ENCODE data around the gene ELFN1. TPM values are rescaled to one million over a fixed set of nuclear protein-coding genes. Genes with fewer than 3 reads are reported as not detected.
A peak's percentile ranks its signal among the peaks of the same experiment; 100 is the strongest.

The ELFN1 gene
- polyA plus RNA-seq, 1 donor (not counting 4 experiments of a cell fraction or from before 2014, with no cell fraction given): 0.03 TPM

GRCh38 chr7:1748076-1748838 lies 78.2 kb downstream of the ELFN1 start:
- Histone ChIP-seq H3K9me1 (ENCODE audit: control insufficient read depth, extremely low read depth, insufficient read depth, low read length) (no peaks in the 10 kb centered on the region), H3K27me3 (ENCODE audit: control insufficient read depth, extremely low read depth, insufficient read depth, low read length) (peaks cover 40% of the 10 kb centered on the region), H3K27ac (ENCODE audit: control insufficient read depth, insufficient read depth, low read length) (no peak overlapping the region), H3K9ac (ENCODE audit: control insufficient read depth, extremely low read depth, insufficient read depth, low read length) (no peak overlapping the region), H3K9me3 (ENCODE audit: control insufficient read depth, low read depth, low read length) (no peaks in the 10 kb centered on the region), H4K20me1 (ENCODE audit: control insufficient read depth, extremely low read depth, insufficient read depth, low read length) (no peaks in the 10 kb centered on the region), H2AFZ (ENCODE audit: control insufficient read depth, low read length) (no peak overlapping the region), H3K36me3 (ENCODE audit: control insufficient read depth in 2 of 2, extremely low read depth in 1 of 2, insufficient read depth in 2 of 2, low read length in 2 of 2) (no peaks in the 10 kb centered on the region), H3K79me2 (ENCODE audit: control insufficient read depth, insufficient read depth, low read length) (no peaks in the 10 kb centered on the region), H3K4me3 (ENCODE audit: control insufficient read depth in 2 of 3, extremely low read depth in 1 of 3, insufficient read depth in 2 of 3, low read depth in 1 of 3, low read length in 3 of 3) (no peak overlapping the region), H3K4me1 (ENCODE audit: control insufficient read depth, extremely low read depth, insufficient read depth, low read length) (no peaks in the 10 kb centered on the region), H3K4me2 (ENCODE audit: control insufficient read depth, extremely low read depth, insufficient read depth, low read depth, low read length) (no peak overlapping the region)
- DNase-seq (ENCODE audit: low read depth, low spot score): no peak
- no peak for FAIRE-seq
- dilution Hi-C loops (cut with MboI; ENCODE audit: extremely low pct_ligation_motif_present, low sequenced_read_pairs): no loop called here
- TF ChIP-seq EZH2 (IDR thresholded peaks at IDR 0.05; ENCODE audit: low read length) (peak; percentile 49), CTCF (optimal IDR thresholded peaks at IDR 0.05 in 1 of 3, IDR thresholded peaks at IDR 0.05 in 1 of 3, conservative IDR thresholded peaks at IDR 0.05 in 1 of 3; ENCODE audit: extremely low read depth in 1 of 3, insufficient read depth in 2 of 3, low read length in 3 of 3) (no peak)

DNA sequence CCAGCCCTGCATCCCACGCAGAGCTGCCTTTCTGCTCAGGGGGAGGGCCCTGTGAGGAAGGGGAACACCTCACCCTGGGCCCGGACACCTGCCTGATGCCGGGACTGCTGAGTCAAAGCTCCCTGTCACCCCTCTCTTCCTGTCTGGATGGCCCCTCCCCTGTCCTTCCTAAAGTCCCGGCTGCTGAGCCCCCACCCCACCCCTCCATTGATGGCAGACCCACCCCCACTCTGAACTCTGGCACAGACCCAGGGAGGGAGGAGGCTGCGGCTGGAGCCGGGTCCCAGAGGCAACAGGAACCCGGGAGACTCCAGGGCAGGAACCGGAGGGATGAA lies 78.7 kb downstream of the ELFN1 start:
- peaks cover 37% of the 10 kb centered on the region for H3K27me3 ChIP-seq (ENCODE audit: control insufficient read depth, extremely low read depth, insufficient read depth, low read length)
- TF ChIP-seq CTCF (optimal IDR thresholded peaks at IDR 0.05 in 1 of 3, IDR thresholded peaks at IDR 0.05 in 1 of 3, conservative IDR thresholded peaks at IDR 0.05 in 1 of 3; ENCODE audit: extremely low read depth in 1 of 3, insufficient read depth in 2 of 3, low read length in 3 of 3) (no peak), EZH2 (IDR thresholded peaks at IDR 0.05; ENCODE audit: low read length) (no peak)
- no peaks in the 10 kb centered on the region for H3K79me2 ChIP-seq (ENCODE audit: control insufficient read depth, insufficient read depth, low read length)
- no peaks in the 10 kb centered on the region for H3K9me3 ChIP-seq (ENCODE audit: control insufficient read depth, low read depth, low read length)
- H3K4me1 ChIP-seq (ENCODE audit: control insufficient read depth, extremely low read depth, insufficient read depth, low read length): no peaks in the 10 kb centered on the region
- no peaks in the 10 kb centered on the region for H4K20me1 ChIP-seq (ENCODE audit: control insufficient read depth, extremely low read depth, insufficient read depth, low read length)
- H3K9me1 ChIP-seq (ENCODE audit: control insufficient read depth, extremely low read depth, insufficient read depth, low read length): no peaks in the 10 kb centered on the region
- H3K36me3 ChIP-seq (ENCODE audit: control insufficient read depth in 2 of 2, extremely low read depth in 1 of 2, insufficient read depth in 2 of 2, low read length in 2 of 2): no peaks in the 10 kb centered on the region
- no peak overlapping the region for H2AFZ ChIP-seq (ENCODE audit: control insufficient read depth, low read length)
- no peak overlapping the region for H3K27ac ChIP-seq (ENCODE audit: control insufficient read depth, insufficient read depth, low read length)
- no peak overlapping the region for H3K4me2 ChIP-seq (ENCODE audit: control insufficient read depth, extremely low read depth, insufficient read depth, low read depth, low read length)
- H3K4me3 ChIP-seq (ENCODE audit: control insufficient read depth in 2 of 3, extremely low read depth in 1 of 3, insufficient read depth in 2 of 3, low read depth in 1 of 3, low read length in 3 of 3): no peak overlapping the region
- no peak overlapping the region for H3K9ac ChIP-seq (ENCODE audit: control insufficient read depth, extremely low read depth, insufficient read depth, low read length)
- no peak for FAIRE-seq
- dilution Hi-C loops (cut with MboI; ENCODE audit: extremely low pct_ligation_motif_present, low sequenced_read_pairs): no loop called here
- no peak for DNase-seq (ENCODE audit: low read depth, low spot score)

Data from keratinocyte (primary cell).